Endometrial microvascular endothelial cells (primary cell): ENCODE results near the gene C3orf20. TPM values are rescaled to one million over a fixed set of nuclear protein-coding genes. Genes with fewer than 3 reads are reported as not detected.

Source experiments
- in situ Hi-C: cut with HindIII; loops from 2 replicates; pipeline ENCODE4 v1.10.0; 2017; ENCODE audit warnings: low sequenced_read_pairs, low pct_unique_long_range_greater_than_20kb; ENCODE audit errors: inconsistent ontology term
- total RNA-seq: library from RNA; depleted of rRNA; stranded (reverse); fragments of >200 nt; gene quantifications from one replicate; pipeline ENCODE4 v1.2.3, GENCODE V29; 2015; ENCODE audit errors: inconsistent ontology term

C3orf20 gene
- total RNA-seq, 1 donor from 2014 or later: 0.28 TPM

DNA sequence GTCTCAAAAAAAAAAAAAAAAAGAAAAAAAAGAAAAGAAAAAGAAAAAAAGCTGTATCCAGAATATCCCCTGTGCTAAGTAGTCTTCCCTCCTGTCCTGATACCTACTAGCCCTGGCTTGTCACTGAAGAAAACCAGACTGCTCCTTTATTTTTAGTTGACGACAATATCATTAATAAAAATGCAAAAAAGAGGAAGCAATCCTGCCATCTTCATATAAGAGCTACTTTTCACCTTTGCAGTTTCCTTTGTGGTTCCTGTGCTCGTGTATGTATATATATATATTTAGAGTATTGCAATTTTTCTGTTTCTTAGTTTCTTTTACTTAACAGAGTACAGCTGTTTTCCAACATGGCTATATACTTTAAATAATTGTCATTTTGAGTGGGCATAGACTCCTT, 13.6 kb downstream of the C3orf20 start:
- in situ Hi-C loops: no loop called here

GRCh38 chr3:14689247-14689980, 14.5 kb downstream of the C3orf20 start:
- in situ Hi-C loops: no loop called here

DNA sequence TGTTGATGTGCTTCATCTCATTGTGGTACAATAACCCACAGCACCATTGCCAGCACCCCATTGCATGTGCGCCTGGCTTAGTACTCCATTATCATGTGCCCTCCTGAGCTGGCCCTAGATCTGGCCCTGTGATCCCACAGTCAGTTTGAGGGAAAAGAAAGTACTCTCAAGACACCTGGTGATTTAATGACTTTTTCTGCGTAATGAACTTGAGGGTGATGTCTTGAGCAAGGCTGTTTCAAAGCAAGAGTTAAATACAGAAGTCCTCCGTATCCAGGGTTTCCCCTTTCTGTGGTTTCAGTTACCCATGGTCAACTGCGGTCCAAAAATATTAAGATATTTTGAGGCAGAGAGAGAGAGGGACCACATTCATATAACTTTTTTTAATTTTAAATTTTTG, 16.3 kb downstream of the C3orf20 start:
- in situ Hi-C loops: no loop called here

DNA sequence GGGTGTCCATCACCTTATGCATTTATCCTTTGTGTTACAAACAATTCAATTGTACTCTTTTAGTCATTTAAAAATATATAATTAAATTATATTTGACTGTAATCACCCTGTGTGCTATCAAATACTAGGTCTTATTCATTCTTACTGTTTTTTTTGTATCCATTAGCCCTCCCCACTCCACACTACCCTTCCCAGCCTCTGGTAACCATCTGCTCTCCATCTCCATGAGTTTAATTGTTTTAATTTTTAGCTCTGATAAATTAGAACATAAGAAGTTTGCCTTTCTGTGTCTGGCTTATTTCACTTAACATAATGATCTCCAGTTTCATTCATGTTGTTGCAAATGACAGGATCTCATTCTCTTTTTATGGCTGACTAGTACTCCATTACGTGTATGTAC, 16.8 kb downstream of the C3orf20 start:
- in situ Hi-C loops: no loop called here

DNA sequence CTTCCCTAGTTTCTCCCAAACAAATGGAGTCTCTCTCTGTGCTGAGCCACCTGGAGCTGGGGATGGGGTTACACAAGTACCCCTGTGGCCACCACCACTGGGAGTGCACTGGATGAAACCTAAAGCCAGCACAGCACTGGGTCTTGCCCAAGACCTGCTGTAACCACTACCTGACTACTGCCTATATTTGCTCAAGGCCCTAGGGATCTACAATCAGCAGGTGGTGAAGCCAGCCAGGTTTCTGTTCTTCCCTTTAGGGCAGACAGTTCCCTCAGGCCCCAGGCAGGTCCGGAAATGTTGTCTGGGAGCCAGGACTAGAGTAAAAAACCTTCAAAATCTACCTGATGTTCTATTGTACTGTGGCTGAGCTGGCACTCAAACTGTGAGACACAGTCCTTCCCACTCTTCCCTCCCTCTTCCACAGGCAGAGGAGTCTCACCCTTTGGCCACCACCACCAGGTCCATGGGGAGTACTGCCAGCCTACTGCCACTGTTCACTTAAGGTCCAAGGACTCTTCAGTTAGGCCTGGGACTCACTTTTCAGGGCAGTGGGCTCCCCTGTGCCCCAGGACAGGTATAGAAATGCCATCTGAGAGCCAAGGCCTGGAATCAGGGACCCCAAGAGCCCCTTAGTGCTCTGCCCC, 23.8 kb downstream of the C3orf20 start:
- in situ Hi-C loops: no loop called here

GRCh38 chr3:14699643-14700042, 24.7 kb downstream of the C3orf20 start:
- in situ Hi-C loops: no loop called here

DNA sequence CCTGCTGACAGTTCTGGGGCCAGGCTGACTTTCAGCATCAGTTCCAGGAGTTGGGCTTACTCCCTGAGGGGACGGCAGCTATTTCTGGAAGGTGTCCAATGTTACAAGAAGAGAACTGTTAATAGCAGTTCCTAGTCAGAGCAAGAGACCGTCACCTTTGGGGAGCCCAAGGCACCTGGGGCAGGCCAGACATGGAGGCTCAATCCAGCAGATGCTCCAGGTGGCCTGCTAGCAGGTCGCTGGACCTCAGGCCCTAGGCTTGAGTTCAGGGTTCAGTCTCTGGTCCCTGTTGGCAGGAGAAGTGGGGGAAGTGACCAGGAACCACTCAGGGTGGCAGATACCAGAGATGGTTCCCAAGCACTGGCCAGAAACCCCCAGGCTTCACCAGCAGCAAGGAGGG, 25.9 kb downstream of the C3orf20 start:
- in situ Hi-C loops: no loop called here

DNA sequence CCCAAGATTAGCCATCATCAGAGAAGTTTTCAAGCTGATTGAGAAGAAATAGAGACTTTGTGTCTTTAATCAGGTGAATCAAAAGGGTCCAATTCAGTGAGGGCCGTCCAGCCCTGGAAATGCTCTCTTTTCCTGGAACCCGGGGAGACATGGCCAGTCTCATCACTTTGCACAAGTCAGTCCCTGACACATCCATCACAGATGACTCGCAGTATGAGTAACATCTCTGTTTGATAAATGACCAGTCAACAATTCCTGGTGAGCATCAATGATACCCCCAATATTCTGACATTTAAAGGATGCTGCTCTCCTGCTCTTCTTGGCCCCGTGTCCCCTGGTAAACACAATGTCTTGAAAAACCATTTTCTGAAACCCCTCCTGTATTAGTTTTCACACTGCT, 26.7 kb downstream of the C3orf20 start:
- in situ Hi-C loops: no loop called here

GRCh38 chr3:14703128-14703750, 28.3 kb downstream of the C3orf20 start:
- in situ Hi-C loops: no loop called here

DNA sequence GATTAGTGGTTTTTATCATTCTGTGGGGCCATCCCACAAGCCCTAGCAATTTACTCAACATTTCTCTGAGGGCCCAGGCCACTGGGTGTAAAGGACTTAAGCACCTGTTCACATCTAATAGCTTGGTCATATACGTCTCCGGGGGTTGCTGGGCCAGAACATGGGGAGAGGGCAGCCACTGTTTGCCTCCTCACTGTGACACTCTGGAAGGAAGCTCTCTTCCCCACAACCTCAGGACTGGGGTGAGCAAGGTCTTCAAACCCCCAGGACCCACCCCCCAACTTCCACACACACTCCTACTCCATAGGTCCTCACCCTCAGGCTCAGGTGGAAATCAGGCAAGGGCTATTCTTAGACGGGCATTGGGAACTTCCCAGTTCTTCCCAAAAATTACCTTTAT, 28.9 kb downstream of the C3orf20 start:
- in situ Hi-C loops: no loop called here

- in situ Hi-C loops: no loop called here
Measured at GRCh38 chr3:14706096-14706495, 31.2 kb downstream of the C3orf20 start.

DNA sequence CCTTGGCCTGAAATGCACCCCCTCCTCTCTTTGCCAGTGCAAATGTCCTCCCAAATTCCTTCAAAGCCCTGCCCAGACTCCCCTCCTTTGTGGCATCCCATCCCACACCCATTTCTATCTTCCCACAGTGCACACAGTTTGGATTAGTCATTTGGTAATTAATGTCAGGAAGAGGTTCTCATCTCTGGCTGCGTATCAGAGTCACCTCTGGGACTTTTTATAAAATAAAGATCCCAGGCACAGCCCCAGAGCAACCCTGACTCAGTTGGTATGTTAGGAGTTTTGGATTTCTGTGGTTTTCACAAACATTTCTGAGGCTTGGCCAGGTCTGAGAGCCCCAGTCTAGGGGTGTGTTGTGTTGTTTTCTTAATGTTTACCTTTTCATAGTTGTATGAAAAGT, 41.6 kb downstream of the C3orf20 start:
- in situ Hi-C loops: no loop called here

DNA sequence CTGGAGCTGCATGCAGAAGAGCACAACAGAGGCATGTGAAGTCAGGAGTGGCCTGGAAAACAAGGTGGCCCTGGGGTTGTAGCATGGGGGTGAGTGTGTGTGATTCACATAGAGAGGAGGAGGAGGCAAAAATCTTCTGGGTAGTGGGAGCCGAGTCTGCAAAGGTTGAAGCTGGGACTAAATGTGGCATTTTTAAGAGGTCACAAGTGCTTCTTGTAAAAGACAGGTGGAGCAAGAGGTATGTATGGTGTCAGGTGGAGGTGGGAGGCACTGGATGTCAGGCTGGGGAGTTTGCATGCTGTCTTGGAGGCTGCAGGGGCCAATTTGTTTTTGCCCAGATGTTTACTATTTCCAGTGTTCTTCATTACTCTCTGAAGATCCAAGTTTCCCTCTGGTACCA, 42.4 kb downstream of the C3orf20 start:
- in situ Hi-C loops: no loop called here

DNA sequence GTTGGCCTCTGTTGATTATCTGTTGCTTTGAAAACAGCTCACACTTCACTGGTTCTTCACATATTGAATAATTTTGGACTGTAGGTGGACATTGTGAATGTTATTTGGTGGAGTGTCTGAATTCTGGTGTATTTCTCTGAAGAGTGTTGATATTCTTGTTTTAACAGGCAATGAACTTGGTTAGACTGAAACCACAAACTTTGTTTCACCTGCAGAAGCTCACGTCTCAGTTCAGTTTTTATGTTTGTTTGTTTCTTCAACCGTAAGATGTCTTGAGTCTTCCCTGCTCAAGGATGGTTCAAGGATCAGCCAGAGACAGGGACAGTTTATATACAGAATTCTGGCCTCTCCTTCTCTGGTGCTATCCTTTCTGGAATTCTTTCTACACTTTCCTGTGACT, 43.6 kb downstream of the C3orf20 start:
- in situ Hi-C loops: no loop called here

GRCh38 chr3:14719006-14719405, 44.1 kb downstream of the C3orf20 start:
- in situ Hi-C loops: no loop called here

GRCh38 chr3:14721126-14721864, 46.4 kb downstream of the C3orf20 start:
- in situ Hi-C loops: no loop called here

DNA sequence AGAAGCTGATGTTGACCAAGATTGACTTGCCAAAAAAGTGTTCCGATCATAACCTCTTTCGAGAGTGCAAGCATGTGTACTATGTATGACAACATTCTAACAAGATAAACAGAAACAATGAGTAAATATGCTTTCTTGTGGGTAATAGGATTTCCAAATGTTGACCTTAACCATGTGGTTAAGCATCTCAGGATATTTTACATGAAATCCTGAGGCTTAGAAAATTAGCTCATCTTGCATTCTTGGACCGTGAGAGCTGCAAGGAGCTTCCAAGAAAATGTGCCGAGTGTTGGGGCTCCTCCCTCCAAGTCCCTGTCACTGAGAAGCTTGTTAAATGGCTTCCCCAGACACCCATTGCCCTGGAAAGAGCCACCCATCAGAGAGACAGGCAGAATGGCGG, 50.1 kb downstream of the C3orf20 start:
- in situ Hi-C loops: no loop called here

GRCh38 chr3:14725564-14726440, 50.9 kb downstream of the C3orf20 start:
- in situ Hi-C loops: no loop called here

- in situ Hi-C loops: no loop called here
Measured at GRCh38 chr3:14726441-14726780, 51.5 kb downstream of the C3orf20 start.
